Sigmoid colon (tissue), 4 donors: ENCODE results near the gene BIN1.

Source experiments
- CTCF ChIP-seq, 4 experiments: fragments of 450-650 bp in 3 of 4; fragments of 200-600 bp in 1 of 4; IDR thresholded peaks; one replicate each; pipeline ENCODE4 v1.5.1; 2016 to 2019; ENCODE audit warnings: antibody characterized with exemption in 4 of 4, mild to moderate bottlenecking in 3 of 4, moderate library complexity in 2 of 4
- POLR2AphosphoS5 ChIP-seq, 4 donors: sonication (generic); formaldehyde crosslinking; IDR thresholded peaks; one replicate each; pipeline ENCODE4 v1.6.1; 2017; ENCODE audit warnings: antibody characterized with exemption in 4 of 4

GRCh38 chr2:127081826-127082633 is 24.9 kb downstream of the BIN1 start:
- no peak for TF ChIP-seq CTCF (IDR thresholded peaks at IDR 0.05)
- no peak for TF ChIP-seq POLR2AphosphoS5 (IDR thresholded peaks at IDR 0.05)
